Measurements from ENCODE around the gene SOD1.

SOD1 gene

GRCh38 chr21:31616216-31616615 is 43.3 kb upstream of the SOD1 start:
- H3K27ac ChIP-seq: no peak overlapping the region
- H3K9me3 ChIP-seq (ENCODE audit: control insufficient read depth, low read length): no peaks in the 10 kb centered on the region
- H3K4me1 ChIP-seq: no peaks in the 10 kb centered on the region
- no peak overlapping the region for H3K9ac ChIP-seq
- H3K79me2 ChIP-seq: no peaks in the 10 kb centered on the region
- no peak overlapping the region for H2AFZ ChIP-seq
- TF ChIP-seq CTCF (IDR thresholded peaks at IDR 0.05): no peak
- H3K27me3 ChIP-seq (ENCODE audit: control insufficient read depth, insufficient read depth, low read length): no peaks in the 10 kb centered on the region
- H3K36me3 ChIP-seq (ENCODE audit: control insufficient read depth, insufficient read depth, low read length): no peaks in the 10 kb centered on the region
- no peak overlapping the region for H3K4me2 ChIP-seq (ENCODE audit: low read length)
- no peak overlapping the region for H3K4me3 ChIP-seq (ENCODE audit: low read depth, low read length)

GRCh38 chr21:31618696-31619430 is 40.6 kb upstream of the SOD1 start:
- Histone ChIP-seq H3K79me2 (no peaks in the 10 kb centered on the region), H3K9ac (no peak overlapping the region), H3K4me1 (no peaks in the 10 kb centered on the region), H3K27me3 (ENCODE audit: control insufficient read depth, insufficient read depth, low read length) (no peaks in the 10 kb centered on the region), H3K36me3 (ENCODE audit: control insufficient read depth, insufficient read depth, low read length) (no peaks in the 10 kb centered on the region), H3K4me3 (ENCODE audit: low read depth, low read length) (no peak overlapping the region), H3K4me2 (ENCODE audit: low read length) (no peak overlapping the region), H3K27ac (no peak overlapping the region), H3K9me3 (ENCODE audit: control insufficient read depth, low read length) (no peaks in the 10 kb centered on the region), H2AFZ (no peak overlapping the region)
- no peak for TF ChIP-seq CTCF (IDR thresholded peaks at IDR 0.05)

- no peak overlapping the region for H3K4me2 ChIP-seq (ENCODE audit: low read length)
- H3K27ac ChIP-seq: no peak overlapping the region
- H2AFZ ChIP-seq: no peak overlapping the region
- no peak overlapping the region for H3K9ac ChIP-seq
- H3K9me3 ChIP-seq (ENCODE audit: control insufficient read depth, low read length): no peaks in the 10 kb centered on the region
- no peak for TF ChIP-seq CTCF (IDR thresholded peaks at IDR 0.05)
- no peaks in the 10 kb centered on the region for H3K79me2 ChIP-seq
- H3K36me3 ChIP-seq (ENCODE audit: control insufficient read depth, insufficient read depth, low read length): no peaks in the 10 kb centered on the region
- no peak overlapping the region for H3K4me3 ChIP-seq (ENCODE audit: low read depth, low read length)
- no peaks in the 10 kb centered on the region for H3K4me1 ChIP-seq
- no peaks in the 10 kb centered on the region for H3K27me3 ChIP-seq (ENCODE audit: control insufficient read depth, insufficient read depth, low read length)
These were observed 37.1 kb upstream of the SOD1 start for GRCh38 chr21:31622397-31622796.

- TF ChIP-seq CTCF (IDR thresholded peaks at IDR 0.05): no peak
- Histone ChIP-seq H3K4me3 (ENCODE audit: low read depth, low read length) (no peak overlapping the region), H3K4me2 (ENCODE audit: low read length) (no peak overlapping the region)
These were observed 35.8 kb upstream of the SOD1 start for GRCh38 chr21:31623664-31624063.

GRCh38 chr21:31624181-31624580 is 35.3 kb upstream of the SOD1 start:
- Histone ChIP-seq H3K4me2 (ENCODE audit: low read length) (no peak overlapping the region), H3K4me3 (ENCODE audit: low read depth, low read length) (no peak overlapping the region), H3K79me2 (no peaks in the 10 kb centered on the region), H3K27ac (no peak overlapping the region), H3K4me1 (no peaks in the 10 kb centered on the region), H3K36me3 (ENCODE audit: control insufficient read depth, insufficient read depth, low read length) (no peaks in the 10 kb centered on the region), H3K9ac (no peak overlapping the region), H3K9me3 (ENCODE audit: control insufficient read depth, low read length) (no peaks in the 10 kb centered on the region), H3K27me3 (ENCODE audit: control insufficient read depth, insufficient read depth, low read length) (no peaks in the 10 kb centered on the region), H2AFZ (no peak overlapping the region)
- TF ChIP-seq CTCF (IDR thresholded peaks at IDR 0.05): no peak

More at GRCh38 chr21:31623664-31624063, 35.8 kb upstream of the SOD1 start:
- H3K4me1 ChIP-seq: no peaks in the 10 kb centered on the region
- H3K9me3 ChIP-seq (ENCODE audit: control insufficient read depth, low read length): no peaks in the 10 kb centered on the region
- H3K79me2 ChIP-seq: no peaks in the 10 kb centered on the region
- no peak overlapping the region for H3K9ac ChIP-seq
- H2AFZ ChIP-seq: no peak overlapping the region
- no peaks in the 10 kb centered on the region for H3K27me3 ChIP-seq (ENCODE audit: control insufficient read depth, insufficient read depth, low read length)
- no peak overlapping the region for H3K27ac ChIP-seq
- no peaks in the 10 kb centered on the region for H3K36me3 ChIP-seq (ENCODE audit: control insufficient read depth, insufficient read depth, low read length)

All from parathyroid adenoma (tissue), 2 donors.